ENCODE measurements around the gene TMEM234. TPM values are rescaled to one million over a fixed set of nuclear protein-coding genes. Genes with fewer than 3 reads are reported as not detected.

The TMEM234 gene
- total and polyA plus RNA-seq, 2 of the 13 experiments (the other 11 are each of a cell fraction or from before 2014, with no cell fraction given): 6.1 to 9.0 TPM

- TF ChIP-seq KIAA2018 (CRISPR knock-in tag; IDR thresholded peaks at IDR 0.05; ENCODE audit: borderline replicate concordance): no peak
- no peak for TF ChIP-seq PLRG1 (conservative IDR thresholded peaks at IDR 0.05)
- TF ChIP-seq TCF7L2 (IDR thresholded peaks at IDR 0.05; ENCODE audit: low read depth, low read length): no peak
- TF ChIP-seq ZNF44 (CRISPR knock-in tag; IDR thresholded peaks at IDR 0.05): no peak
- no peak for TF ChIP-seq HNRNPL (IDR thresholded peaks at IDR 0.05; ENCODE audit: low read depth, low read length)
- peak; percentile 69; the same call in 2 of the 3 replicates for TF ChIP-seq MXI1 (IDR thresholded peaks at IDR 0.05; ENCODE audit: borderline replicate concordance, low read depth, low read length)
- peak; percentile 92 for TF ChIP-seq TFDP1 (CRISPR knock-in tag; IDR thresholded peaks at IDR 0.05; ENCODE audit: borderline replicate concordance)
- TF ChIP-seq TRIM24 (CRISPR knock-in tag; IDR thresholded peaks at IDR 0.05): no peak
- no peak; the same call in 1 of the 2 replicates for TF ChIP-seq ZNF556 (CRISPR knock-in tag; IDR thresholded peaks at IDR 0.05; ENCODE audit: borderline replicate concordance)
- no peak; the same call in 1 of the 2 replicates for TF ChIP-seq PRDM15 (CRISPR knock-in tag; IDR thresholded peaks at IDR 0.05)
- peak; percentile 78; the same call in 1 of the 2 replicates for TF ChIP-seq GMEB1 (CRISPR knock-in tag; IDR thresholded peaks at IDR 0.05; ENCODE audit: borderline replicate concordance)
- TF ChIP-seq ZNF644 (CRISPR knock-in tag; IDR thresholded peaks at IDR 0.05; ENCODE audit: low read depth): no peak
- TF ChIP-seq IRF1 (CRISPR knock-in tag; IDR thresholded peaks at IDR 0.05; ENCODE audit: low read depth): no peak
These were observed 42.5 kb downstream of the TMEM234 start, which contains the start of gene TXLNA (continued) for GRCh38 chr1:32179443-32180185.
